DMS114 treated with DMSO at 0.1 percent for 48 hours (cell line): ENCODE data around the gene NCOA3.

Source experiments
- DNase-seq: peaks from one replicate; lab custom pipeline; 2025; ENCODE audit not compliant: unreplicated experiment; lab: John Stamatoyannopoulos, UW

The NCOA3 gene

GRCh38 chr20:47629907-47630306 is 128.2 kb downstream of the NCOA3 start:
- no peak for DNase-seq

GRCh38 chr20:47631078-47631477 is 129.4 kb downstream of the NCOA3 start:
- DNase-seq = no peak

GRCh38 chr20:47635256-47635655 is 133.6 kb downstream of the NCOA3 start:
- no peak for DNase-seq

DNA sequence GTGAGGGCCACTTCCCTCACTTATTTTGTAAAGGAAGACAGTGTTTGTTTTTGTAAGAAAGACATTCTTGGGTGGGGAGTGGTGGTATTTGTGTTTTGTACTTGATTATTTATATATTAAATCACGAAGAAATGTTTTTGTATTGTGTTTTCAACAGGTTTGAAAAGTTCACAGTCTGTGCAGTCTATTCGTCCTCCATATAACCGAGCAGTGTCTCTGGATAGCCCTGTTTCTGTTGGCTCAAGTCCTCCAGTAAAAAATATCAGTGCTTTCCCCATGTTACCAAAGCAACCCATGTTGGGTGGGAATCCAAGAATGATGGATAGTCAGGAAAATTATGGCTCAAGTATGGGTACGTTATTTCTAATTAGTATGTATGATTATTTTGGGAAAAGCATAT is 137.2 kb downstream of the NCOA3 start:
- no peak for DNase-seq

DNA sequence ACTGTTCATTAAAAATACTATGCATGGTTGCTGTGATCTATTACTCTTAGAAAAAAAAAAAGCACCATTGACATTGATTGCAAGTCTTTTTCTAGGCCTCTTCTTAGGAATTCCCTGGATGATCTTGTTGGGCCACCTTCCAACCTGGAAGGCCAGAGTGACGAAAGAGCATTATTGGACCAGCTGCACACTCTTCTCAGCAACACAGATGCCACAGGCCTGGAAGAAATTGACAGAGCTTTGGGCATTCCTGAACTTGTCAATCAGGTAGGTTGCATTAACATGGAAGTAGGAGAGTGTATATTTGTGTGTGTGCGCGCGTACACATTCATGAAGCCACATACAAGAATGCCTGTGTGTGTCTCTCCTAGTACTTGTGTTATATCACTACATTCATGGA is 140.4 kb downstream of the NCOA3 start:
- no peak for DNase-seq

GRCh38 chr20:47642624-47643023 is 140.9 kb downstream of the NCOA3 start:
- no peak for DNase-seq

DNA sequence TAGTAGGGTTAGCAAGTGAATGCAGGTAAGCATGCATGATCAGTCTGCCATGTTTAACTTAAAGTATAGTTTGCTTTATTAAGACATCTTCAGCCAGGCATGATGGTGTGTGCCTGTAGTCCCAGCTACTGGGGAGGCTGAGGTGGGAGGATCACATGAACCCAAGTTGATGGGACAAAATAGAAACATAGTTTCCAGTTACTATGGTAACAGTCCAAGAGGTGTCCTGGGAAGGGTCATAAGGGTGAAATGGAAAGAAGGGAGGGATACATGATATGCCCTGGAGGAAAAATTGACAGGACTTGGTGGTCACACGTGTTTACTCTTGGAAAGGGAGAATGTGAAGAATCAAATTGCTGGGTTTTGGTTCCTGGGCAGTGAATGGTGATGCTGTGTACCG is 143.9 kb downstream of the NCOA3 start:
- DNase-seq = no peak

DNA sequence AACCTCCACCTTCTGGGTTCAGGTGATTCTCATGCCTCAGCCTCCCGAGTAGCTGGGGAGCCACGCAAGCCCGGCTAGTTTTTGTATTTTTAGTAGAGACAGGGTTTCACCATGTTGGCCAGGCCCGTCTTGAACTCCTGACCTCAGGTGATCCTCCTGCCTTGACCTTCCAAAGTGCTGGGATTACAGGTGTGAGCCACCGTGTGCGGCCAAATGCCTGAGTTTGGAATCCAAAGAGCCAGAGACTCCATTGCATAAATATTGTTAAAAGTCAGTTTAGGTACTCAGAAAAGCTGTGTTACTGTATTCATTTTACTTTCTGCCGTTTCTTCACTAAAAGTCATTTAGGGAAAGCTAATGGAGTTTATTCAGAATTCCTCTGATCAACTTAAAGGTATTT is 146.3 kb downstream of the NCOA3 start:
- no peak for DNase-seq

GRCh38 chr20:47648943-47649342 is 147.3 kb downstream of the NCOA3 start:
- DNase-seq = no peak

DNA sequence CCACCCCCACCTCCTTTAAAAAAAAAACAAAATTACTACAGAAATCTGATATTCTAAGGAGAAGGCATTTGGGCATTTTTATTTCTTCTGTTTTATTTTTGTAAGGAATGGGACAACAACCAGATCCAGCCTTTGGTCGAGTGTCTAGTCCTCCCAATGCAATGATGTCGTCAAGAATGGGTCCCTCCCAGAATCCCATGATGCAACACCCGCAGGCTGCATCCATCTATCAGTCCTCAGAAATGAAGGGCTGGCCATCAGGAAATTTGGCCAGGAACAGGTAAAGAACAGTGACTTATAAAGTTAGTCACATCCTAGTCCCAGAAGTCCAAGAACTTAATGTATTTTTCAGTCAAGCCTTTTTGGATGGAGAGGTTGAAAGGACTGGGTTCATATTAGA is 150.6 kb downstream of the NCOA3 start:
- DNase-seq = no peak

DNA sequence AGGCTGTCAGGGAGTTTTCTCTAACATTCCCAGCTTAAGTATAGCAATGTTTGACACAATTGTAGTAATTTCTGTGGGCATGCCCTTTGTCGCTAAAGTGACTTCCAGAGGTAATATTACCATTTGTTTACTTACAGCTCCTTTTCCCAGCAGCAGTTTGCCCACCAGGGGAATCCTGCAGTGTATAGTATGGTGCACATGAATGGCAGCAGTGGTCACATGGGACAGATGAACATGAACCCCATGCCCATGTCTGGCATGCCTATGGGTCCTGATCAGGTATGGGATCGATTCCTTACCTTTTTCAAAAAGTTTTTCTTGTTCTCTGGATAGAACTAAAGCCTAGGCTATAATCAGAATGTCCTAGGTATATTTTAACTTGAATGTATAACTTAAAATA is 151.1 kb downstream of the NCOA3 start:
- no peak for DNase-seq

- DNase-seq = no peak
These were observed 152.2 kb downstream of the NCOA3 start for GRCh38 chr20:47653869-47654268.

DNA sequence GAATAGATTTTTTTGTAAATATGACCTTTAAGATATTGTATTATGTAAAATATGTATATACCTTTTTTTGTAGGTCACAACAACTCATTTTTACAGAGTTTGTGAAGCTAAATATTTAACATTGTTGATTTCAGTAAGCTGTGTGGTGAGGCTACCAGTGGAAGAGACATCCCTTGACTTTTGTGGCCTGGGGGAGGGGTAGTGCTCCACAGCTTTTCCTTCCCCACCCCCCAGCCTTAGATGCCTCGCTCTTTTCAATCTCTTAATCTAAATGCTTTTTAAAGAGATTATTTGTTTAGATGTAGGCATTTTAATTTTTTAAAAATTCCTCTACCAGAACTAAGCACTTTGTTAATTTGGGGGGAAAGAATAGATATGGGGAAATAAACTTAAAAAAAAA is 152.7 kb downstream of the NCOA3 start:
- no peak for DNase-seq

DNA sequence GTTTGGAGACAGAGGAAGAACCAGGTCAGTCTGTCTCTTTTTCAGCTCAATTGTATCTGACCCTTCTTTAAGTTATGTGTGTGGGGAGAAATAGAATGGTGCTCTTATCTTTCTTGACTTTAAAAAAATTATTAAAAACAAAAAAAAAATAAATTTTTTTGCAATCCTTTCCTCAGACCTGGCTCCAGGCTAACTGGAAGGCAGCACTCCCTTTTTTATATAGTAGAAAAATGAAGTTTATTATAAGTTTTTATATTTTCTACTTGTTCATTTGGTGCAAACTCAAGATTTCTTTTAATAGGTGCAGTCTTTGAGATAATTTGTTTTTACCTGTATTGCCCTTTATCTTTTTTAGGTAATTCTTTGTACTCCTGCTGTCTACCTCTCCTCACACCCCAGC is 153.9 kb downstream of the NCOA3 start:
- no peak for DNase-seq

DNA sequence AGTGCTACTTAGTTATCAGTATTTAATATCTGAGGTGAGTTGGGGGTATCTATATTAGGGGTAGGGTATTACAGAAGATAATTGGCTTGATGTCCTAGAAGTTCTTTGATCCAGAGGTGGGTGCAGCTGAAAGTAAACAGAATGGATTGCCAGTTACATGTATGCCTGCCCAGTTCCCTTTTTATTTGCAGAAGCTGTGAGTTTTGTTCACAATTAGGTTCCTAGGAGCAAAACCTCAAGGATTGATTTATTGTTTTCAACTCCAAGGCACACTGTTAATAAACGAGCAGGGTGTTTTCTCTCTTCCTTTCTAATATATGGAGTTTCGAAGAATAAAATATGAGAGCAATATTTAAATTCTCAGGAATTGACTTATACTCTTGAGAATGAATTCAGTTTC is 154.6 kb downstream of the NCOA3 start:
- DNase-seq = no peak

DNA sequence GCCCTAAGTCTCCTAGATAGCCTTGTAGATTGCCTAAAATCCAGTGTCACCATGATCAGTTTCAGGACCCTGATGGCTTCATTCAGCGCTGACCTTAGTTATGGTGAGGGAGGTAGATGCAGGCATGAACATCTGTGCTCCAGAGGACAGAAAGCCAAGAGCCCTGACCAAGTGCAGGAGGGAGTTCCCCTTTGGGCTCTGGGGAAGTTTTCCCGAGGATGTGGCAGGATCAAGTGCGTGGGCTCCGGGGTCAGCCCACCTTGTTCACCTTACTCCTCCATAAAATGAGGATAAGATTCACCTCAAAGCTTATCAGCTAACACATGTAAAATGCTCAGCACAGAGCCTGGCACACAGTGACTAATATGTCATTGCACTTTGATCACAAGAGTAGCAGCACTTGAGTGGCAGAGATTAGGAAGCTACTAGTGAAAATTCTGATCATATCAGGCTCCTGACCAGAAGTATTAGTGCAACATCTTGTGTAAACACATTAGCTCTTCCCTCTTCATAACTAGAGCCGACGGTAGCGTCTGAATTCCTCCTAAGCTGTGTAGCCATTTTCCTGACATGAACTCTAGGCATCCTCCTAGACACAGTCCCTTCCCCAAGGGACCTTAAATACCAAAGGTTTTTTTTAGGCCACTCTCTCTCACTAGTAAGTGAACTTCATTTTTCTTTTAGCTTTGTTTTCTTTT is 158.4 kb downstream of the NCOA3 start:
- no peak for DNase-seq

DNA sequence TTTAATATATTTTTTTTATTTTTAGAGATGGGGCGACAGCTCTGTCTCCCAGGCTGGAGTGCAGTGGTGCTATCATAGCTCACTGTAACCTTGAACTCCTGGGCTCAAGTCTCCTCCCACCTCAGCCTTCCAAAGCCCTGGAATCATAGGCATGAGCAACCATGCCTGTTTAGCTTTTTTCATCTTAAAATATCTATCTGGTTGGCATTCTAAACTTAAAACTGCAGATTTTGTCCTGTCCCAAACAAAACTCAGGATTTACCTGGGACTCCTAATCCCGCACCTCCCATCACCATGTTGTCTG is 158.9 kb downstream of the NCOA3 start:
- DNase-seq = no peak

- no peak for DNase-seq
These were observed 159.5 kb downstream of the NCOA3 start for GRCh38 chr20:47660983-47661700.

GRCh38 chr20:47661714-47662113 is 160.0 kb downstream of the NCOA3 start:
- no peak for DNase-seq

- DNase-seq = no peak
These were observed 161.0 kb downstream of the NCOA3 start for GRCh38 chr20:47662483-47663353.

- DNase-seq = peak; percentile 77
These were observed 161.8 kb downstream of the NCOA3 start for GRCh38 chr20:47663354-47664067.
